Dedifferentiated amniotic fluid mesenchymal stem cell (primary cell): Measurements from ENCODE around the gene BCL2L1.
"Not testable (repeated sequence)": the region's sequence is repeated elsewhere in the genome, so short reads cannot be mapped to it uniquely, and the experiment has no call there.

Experiments used
- DNase-seq: peaks from one replicate; pipeline ENCODE4 v3.0.0-alpha.2; 2016; ENCODE audit errors: extremely low spot score

Gene BCL2L1

GRCh38 chr20:31674895-31675827 lies 47.5 kb downstream of the BCL2L1 start:
- no peak for DNase-seq

DNA sequence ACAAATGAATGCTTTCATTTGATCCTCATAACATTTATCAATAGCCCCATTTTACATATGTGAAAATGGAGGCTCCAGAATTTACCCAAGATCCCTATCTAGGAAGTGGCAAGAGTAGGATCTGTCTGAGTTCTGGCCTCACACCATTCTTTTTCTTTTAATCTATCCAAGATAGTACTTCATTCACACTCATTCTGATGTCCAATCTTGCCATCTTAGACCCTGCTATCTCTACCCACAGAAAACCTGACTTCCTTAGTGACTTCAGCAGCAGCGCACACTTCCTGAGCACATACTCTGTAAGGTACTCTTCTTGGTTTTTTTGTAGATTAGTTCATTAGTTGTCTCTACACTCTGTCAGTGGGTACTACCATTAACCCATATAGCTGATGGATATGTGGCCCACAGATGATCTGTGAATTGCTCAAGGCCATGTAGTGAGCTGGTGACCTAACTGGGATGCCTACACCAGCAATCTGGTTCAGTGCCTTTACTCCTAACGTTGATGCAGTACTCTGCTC lies 48.7 kb downstream of the BCL2L1 start:
- no peak for DNase-seq

GRCh38 chr20:31673435-31673834 lies 49.2 kb downstream of the BCL2L1 start:
- no peak for DNase-seq

GRCh38 chr20:31671324-31671723 lies 51.3 kb downstream of the BCL2L1 start:
- DNase-seq: no peak

- no peak for DNase-seq
Observed at GRCh38 chr20:31670371-31671228, 52.1 kb downstream of the BCL2L1 start.

DNA sequence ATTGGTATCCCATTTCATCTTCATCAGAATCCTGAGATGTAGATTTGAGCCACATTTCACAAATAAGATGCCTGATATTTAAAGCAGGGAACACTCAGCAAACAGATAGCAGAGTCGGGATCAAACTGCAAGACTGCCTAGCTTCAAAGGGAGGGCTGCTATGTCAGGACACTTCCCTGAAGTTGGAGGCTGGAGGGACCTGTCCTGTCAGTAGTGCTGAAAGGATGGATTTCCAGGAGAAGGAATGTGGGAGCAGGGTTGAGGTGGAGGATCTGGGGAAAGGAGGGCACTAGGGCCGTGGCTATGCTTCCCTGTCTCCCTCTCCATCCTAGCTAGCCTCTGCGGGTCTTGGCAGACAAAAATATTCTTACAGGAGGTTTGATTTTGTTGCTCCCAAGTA lies 52.8 kb downstream of the BCL2L1 start:
- no peak for DNase-seq

DNA sequence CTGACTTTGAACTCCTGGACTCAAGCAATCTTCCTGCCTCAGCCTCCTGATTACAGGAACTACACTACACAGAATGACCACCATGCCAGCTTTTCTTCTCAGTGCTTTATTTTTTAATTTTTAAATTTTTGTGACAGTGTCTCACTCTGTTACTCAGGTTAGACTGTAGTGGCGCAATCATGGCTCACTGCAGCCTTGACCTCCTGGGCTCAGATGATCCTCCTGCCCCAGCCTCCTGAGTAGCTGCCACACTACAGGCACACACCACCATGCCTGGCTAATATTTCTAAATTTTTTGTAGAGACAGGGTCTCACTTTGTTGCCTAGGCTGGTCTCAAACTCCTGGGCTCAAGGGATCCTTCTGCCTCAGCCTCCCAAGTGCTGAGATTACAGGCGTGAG lies 53.7 kb downstream of the BCL2L1 start:
- not testable (repeated sequence) for DNase-seq

GRCh38 chr20:31667315-31668285 lies 55.1 kb downstream of the BCL2L1 start:
- DNase-seq: no peak

GRCh38 chr20:31666258-31667042 lies 56.2 kb downstream of the BCL2L1 start:
- DNase-seq: no peak

DNA sequence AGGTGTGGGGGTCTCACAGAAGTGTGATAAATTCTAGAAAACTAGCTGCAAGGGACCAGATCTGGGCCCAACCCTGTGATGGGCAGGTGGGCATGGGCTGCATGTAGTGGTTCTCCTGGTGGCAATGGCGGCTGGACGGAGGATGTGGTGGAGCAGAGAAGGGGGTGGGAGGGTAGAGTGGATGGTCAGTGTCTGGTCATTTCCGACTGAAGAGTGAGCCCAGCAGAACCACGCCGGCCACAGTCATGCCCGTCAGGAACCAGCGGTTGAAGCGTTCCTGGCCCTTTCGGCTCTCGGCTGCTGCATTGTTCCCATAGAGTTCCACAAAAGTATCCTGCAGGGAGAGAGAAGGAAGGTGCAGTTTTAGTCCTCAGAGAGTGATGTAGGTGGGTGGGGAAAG lies 56.9 kb downstream of the BCL2L1 start:
- no peak for DNase-seq

DNA sequence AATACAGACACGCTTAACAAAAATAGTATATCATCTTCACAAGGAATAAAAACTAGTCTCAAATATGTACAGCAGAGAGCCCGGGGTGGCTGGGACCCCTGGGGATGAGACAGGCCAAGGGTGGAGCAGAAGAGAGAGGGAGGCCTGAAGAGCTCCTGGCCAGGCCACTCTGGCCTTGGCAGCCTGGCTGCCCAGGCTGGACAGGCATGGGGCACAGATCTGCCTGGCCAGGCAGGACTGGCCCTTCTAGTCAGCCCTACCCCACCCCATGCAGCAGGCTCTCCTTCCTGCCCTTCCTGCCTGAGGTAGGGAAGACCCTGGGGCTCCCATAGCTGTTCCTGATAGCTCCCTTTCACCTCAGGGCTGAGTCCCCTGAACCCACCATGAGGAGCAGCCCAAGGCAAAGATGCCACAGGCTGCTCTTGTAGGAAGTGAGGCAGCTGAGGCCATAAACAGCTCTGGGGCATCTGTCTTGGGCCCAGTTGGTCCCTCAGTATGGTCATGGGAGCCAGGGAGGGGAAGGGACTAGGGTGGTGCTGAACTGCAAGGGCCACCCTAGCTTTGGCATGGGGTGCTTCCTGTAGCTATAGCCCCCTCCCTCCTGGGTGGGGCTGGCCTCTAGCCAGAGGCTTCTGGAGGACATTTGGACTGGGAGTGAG lies 57.8 kb downstream of the BCL2L1 start:
- no peak for DNase-seq

DNA sequence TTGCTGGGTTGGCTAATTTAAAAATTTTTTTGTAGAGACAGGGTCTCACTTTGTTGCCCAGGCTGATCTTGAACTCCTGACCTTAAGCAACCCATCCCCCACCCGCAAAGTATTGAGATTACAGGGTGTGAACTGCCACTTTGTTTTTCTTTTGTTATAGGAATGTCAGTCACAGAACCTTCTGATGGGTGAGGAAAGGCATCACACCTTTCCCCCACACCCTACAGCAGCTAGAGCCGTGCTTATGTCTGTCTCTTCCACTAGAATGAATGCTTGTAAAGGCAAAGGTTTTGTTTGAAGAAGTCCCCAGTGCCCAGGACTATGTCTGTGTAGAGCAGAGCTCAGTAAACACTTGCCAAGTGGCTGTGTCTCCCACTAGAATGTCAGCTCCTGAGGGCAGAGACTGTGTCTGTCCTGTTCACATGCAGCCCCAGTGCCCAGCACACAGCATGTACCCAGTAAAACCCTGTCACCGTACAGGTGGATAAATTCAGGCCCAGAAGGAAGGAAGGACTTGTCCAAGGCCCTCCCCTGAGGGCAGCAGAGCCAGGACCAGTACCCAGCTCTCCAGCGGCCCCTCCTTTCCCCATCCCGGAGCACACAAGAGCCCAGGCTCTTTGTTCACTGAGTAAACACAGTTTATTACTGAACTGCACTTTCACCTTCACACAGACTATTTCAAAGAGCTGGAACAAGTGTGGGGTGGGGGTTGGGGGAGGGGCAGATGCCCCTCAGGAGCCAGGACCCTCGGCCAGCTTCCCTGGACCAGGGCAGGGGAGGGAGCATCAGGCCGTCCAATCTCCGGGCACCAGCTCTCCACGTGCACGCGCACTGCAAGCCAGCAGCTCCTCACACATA lies 58.6 kb downstream of the BCL2L1 start:
- no peak for DNase-seq

- no peak for DNase-seq
Observed at GRCh38 chr20:31663524-31663837, 59.2 kb downstream of the BCL2L1 start.

DNA sequence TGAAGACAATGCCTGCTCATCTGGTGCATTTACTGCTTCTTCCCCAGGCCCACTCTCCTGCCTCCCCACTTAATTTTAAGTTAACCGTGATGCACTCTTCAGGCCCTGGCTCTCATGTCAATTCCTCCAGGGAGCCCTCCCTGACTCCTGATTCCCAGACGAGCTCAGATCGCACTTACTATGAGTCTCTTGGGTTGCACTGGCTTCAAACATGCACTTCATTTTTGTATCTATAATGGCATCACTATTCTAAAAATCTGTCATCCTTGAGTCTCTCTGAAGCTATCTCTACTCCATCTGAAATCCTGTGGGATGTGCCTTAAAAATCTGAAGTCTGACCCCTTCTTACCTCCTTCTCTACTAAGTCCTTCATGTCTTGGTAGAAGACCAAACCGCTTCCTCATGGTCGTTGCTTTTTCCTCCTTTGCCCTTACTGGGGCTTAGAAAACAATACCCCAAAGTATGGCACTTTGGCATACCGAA lies 60.3 kb downstream of the BCL2L1 start:
- DNase-seq: no peak

DNA sequence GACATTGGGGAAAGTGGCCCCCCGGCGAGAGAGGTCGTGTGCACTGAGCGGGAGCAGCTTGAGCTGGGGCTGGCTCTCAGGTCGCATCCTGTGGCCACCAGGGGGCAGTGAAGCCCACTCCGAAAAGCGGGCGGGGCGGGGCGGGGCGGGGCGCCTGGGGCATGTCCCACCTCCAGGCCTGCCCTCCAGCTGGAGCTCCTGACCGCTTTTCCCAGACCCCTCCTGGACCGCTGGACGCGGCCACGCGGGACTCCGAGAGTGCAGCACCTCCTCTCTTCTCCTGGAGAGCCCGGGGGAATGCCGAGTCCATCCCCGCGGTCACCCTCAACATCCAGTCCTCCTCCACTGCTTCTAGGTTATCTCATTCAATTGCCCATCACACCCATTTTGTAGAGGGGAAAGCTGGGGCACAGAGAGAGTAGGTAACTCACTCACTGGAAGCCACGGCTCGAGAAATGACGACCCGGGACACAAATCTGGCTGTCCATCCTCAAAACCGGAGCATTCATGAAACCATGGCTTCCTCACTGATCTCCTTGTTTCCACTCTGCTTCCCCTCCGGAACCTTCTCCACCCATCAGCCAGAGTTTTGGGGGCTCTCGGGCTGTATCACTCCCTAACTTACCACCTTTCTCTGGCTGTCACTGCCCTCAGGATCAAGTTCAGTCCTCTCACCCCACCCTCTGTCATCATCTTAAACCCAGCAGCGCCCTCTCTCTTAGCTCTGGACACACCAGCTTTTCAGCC lies 60.9 kb downstream of the BCL2L1 start:
- peak; percentile 54 for DNase-seq

DNA sequence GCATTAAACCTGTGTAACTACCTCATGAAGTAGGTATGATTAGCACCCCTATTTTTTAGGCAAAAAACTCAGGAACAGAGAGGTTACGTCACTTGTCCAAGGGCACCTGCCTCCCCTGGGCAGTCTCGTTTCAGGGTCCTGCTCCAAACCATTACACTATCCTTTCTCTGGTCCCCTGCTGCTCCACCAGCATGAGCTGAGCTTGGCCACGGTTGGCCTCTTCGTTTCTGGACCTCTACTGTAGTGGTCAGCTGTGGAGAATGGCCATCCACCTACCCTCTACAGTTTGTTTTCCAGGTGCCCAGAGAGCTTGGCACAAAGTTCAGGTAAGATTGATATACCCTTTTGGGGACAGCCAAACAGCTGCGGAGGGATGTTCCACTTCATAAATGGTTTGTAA lies 68.1 kb downstream of the BCL2L1 start:
- DNase-seq: no peak

- DNase-seq: no peak
Observed at GRCh38 chr20:31653561-31653960, 69.1 kb downstream of the BCL2L1 start.

DNA sequence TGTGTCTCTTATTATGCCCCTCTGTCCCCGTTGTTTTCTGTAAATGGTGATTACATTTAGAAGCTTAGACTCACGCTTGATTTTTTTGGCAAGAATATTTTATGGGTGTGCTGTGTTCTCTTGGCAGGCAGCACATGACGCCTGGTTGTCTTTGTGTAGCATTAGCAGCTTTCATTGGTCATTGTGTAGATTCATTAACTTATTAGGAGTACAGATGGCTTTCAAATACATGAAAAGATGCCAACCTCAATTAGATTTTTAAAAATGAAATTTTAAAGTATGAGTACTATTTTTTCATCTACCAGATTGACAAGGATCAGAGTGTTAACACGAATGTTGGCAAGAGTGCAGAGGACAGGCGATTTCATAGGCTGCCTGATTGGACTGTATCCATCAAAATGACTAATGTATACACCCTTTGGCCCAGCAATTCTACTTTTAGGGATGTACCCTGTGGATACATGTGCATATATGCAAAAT lies 69.7 kb downstream of the BCL2L1 start:
- DNase-seq: peak; percentile 47
